Muscle layer of colon (tissue), 2 donors: Measurements from ENCODE around the gene TXK.

ENCODE experiments used
- H3K27ac ChIP-seq: one replicate; pipeline ENCODE4 v1.7.0; 2013; ENCODE audit warnings: low read depth, mild to moderate bottlenecking, low read length, moderate library complexity
- H3K27me3 ChIP-seq, 2 donors: one replicate each; pipeline ENCODE4 v1.7.0; 2013; ENCODE audit warnings: low read length in 2 of 2, mild to moderate bottlenecking in 2 of 2; ENCODE audit not compliant: insufficient read depth in 2 of 2, control insufficient read depth in 1 of 2
- H3K36me3 ChIP-seq: one replicate; pipeline ENCODE4 v1.7.0; 2013; ENCODE audit warnings: mild to moderate bottlenecking, low read length; ENCODE audit not compliant: insufficient read depth
- H3K4me1 ChIP-seq: one replicate; pipeline ENCODE4 v1.7.0; 2013; ENCODE audit warnings: mild to moderate bottlenecking, low read length; ENCODE audit not compliant: insufficient read depth
- H3K4me3 ChIP-seq, 2 donors: one replicate each; pipeline ENCODE4 v1.7.0; 2013; ENCODE audit warnings: low read length in 2 of 2, low read depth in 1 of 2, mild to moderate bottlenecking in 1 of 2, moderate library complexity in 1 of 2
- H3K9ac ChIP-seq: one replicate; pipeline ENCODE4 v1.7.0; 2013; ENCODE audit warnings: low read length
- H3K9me3 ChIP-seq: one replicate; pipeline ENCODE4 v1.7.0; 2013; ENCODE audit warnings: mild to moderate bottlenecking, low read length
- donor health status: abdominal sarcoma.
- donor health status: Adenocarcinoma of cecum.

Gene TXK

DNA sequence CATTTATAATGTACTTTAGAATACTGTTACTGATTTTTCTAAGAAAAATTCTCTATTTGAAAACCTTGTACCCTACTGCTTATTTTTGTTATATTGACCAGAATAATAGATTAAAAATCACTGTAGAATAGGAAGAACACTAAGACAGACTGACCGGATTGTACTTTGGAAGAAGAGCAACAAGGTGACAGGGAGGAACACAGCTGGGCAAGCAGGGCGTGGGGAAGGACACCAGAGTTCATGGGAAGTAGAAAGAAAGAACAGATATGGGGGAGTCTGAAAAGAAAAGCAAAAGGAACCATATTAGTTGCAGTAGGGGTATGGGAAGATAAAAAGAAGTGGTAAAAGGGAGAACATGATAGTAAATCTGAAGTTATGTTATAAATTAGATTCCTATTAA lies 38.6 kb downstream of the TXK start:
- no peaks in the 10 kb centered on the region for H3K27me3 ChIP-seq
- H3K9ac ChIP-seq: no peak overlapping the region
- H3K4me3 ChIP-seq: no peak overlapping the region
- H3K9me3 ChIP-seq: no peaks in the 10 kb centered on the region
- no peaks in the 10 kb centered on the region for H3K36me3 ChIP-seq
- H3K27ac ChIP-seq: no peak overlapping the region
- H3K4me1 ChIP-seq: no peaks in the 10 kb centered on the region

DNA sequence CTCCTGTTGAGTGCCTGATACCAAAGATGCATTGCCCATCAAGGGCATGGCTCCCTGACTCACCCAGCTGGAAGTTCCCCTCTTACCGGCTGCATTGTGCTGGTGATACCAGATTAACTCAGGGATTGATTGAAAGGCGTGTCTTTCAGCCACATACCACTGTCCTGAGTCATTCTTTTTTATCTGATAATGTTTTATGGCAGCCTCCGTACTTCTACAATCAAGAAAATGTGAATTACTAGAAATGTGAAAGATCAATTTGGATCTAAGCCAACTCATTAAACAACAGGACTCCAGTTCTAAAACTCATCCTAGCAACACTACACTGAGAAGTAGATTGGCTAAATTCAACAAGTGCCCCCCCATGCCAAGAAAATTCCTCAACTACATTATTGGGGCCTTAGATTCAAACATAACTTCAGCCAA lies 40.0 kb downstream of the TXK start:
- H3K9me3 ChIP-seq: no peaks in the 10 kb centered on the region
- H3K27ac ChIP-seq: no peak overlapping the region
- H3K27me3 ChIP-seq: no peaks in the 10 kb centered on the region
- no peaks in the 10 kb centered on the region for H3K36me3 ChIP-seq
- H3K9ac ChIP-seq: no peak overlapping the region
- no peak overlapping the region for H3K4me3 ChIP-seq
- no peaks in the 10 kb centered on the region for H3K4me1 ChIP-seq

DNA sequence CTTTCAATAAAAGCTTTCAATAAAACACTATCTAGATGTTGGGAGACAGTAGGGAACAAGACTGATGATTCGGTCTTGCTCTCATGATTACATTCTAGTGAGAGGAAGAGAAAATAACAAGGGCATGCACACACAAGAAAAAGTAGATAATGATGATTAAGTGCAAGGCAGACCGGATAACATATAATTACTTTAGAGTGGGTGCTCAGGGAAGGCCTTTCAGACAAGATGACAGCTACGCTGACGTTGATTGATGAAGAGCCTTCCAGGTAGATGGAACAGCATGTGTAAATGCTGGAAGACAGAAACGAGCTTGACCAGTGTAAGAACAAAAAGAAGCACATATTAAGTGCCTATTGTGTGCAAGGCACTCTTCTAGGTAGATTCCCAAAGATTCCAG lies 43.4 kb downstream of the TXK start:
- no peak overlapping the region for H3K27ac ChIP-seq
- no peaks in the 10 kb centered on the region for H3K27me3 ChIP-seq
- no peaks in the 10 kb centered on the region for H3K9me3 ChIP-seq
- no peak overlapping the region for H3K4me3 ChIP-seq
- no peaks in the 10 kb centered on the region for H3K4me1 ChIP-seq
- H3K9ac ChIP-seq: no peak overlapping the region
- no peaks in the 10 kb centered on the region for H3K36me3 ChIP-seq

DNA sequence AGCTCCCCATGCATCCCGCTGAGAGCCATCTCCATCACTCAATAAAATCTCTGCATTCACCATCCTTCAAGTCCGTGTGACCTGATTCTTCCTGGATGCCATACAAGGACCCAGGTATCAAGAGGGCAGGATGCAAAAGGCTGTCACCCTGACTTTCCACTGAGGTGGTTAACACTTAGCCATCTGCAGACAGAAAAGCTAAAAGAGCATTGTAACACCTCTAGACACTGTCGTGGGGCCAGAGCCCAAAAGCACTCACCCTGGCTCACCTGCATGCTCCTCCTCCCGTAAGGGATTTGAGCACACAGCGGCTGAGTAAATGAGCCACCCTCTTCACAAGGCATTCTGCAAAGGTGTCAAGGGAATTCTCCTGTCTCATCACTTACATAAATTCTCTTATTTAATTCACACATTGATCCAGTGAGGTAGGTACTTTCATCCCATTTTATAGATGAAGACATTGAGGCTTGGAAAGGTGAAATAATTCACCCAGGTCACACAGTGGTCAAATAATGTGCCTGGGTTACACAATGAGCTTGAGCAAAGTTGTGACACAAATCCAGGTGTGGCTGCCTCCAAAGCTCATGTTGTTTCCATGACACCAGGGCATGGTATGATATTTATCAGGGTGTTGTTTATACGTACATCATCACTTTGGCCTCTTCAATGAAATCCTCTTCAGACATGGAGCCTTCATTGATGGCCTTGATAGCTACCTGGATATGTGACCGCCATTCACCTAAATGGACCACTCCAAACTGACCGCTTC lies 48.0 kb downstream of the TXK start:
- no peaks in the 10 kb centered on the region for H3K36me3 ChIP-seq
- H3K27ac ChIP-seq: no peak overlapping the region
- no peak overlapping the region for H3K9ac ChIP-seq
- H3K4me3 ChIP-seq: no peak overlapping the region
- no peaks in the 10 kb centered on the region for H3K9me3 ChIP-seq
- H3K4me1 ChIP-seq: no peaks in the 10 kb centered on the region
- H3K27me3 ChIP-seq: no peaks in the 10 kb centered on the region

DNA sequence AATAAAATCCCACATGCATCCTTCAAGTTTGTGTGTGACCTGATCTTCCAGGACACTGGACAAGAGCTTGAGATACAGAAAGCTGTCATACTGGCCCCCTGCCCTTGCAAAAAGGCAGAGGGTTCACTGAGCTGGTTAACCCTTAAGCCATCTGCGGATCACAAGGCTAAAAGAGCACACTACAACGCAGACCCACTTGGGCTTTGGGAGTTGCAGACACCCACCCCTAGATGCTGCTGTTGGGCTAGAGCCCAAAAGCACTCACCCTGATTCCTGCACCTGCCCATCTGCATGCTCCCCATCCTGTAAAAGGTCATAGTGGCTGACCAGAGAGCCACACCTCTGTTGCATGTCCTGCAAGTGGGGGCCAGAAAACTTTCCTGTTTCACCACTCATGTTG lies 51.1 kb downstream of the TXK start:
- Histone ChIP-seq H3K9ac (no peak overlapping the region), H3K4me1 (no peaks in the 10 kb centered on the region), H3K27me3 (no peaks in the 10 kb centered on the region), H3K36me3 (no peaks in the 10 kb centered on the region), H3K9me3 (no peaks in the 10 kb centered on the region), H3K27ac (no peak overlapping the region), H3K4me3 (no peak overlapping the region)

DNA sequence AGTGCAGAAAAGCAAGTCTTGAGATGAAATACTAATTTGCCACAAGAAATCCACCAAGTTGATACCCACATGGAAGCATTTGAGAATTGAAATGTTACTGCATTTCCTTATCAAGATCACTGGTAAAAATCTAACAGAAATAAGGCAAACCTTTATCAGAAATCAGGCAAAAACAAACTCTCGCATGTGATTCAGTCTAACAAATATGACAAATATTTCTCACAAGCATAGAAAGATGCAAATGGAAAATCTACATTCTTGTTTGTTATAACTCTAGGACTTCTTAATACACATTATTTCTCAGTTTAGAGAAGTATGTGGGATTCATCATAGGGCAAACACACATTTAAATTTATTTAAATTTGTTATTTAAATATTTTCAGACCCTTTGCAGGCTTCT lies 52.9 kb downstream of the TXK start:
- H3K27ac ChIP-seq: no peak overlapping the region
- H3K4me1 ChIP-seq: no peaks in the 10 kb centered on the region
- H3K36me3 ChIP-seq: no peaks in the 10 kb centered on the region
- H3K27me3 ChIP-seq: no peaks in the 10 kb centered on the region
- no peak overlapping the region for H3K4me3 ChIP-seq
- no peaks in the 10 kb centered on the region for H3K9me3 ChIP-seq
- no peak overlapping the region for H3K9ac ChIP-seq

DNA sequence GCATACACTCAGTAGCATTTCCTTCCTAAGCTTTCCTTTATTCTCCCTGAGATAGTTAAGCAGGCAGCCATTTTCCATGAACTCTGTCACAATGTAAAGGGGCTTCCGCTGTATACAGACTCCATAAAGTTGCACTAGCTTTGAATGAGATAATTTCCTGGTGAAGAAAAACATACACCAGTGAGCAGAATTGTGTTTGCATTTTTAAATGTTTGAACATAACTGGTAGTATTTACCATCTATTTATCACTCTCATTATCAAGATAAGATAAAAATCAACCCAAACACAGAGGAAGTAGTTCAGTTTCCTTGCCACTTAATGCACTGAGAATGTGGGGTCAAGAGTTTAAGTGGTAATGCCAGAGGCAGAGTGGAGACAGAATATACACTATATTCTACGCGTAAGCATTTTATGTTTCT lies 54.1 kb downstream of the TXK start:
- Histone ChIP-seq H3K27me3 (no peaks in the 10 kb centered on the region), H3K36me3 (no peaks in the 10 kb centered on the region), H3K4me3 (no peak overlapping the region), H3K9me3 (no peaks in the 10 kb centered on the region), H3K9ac (no peak overlapping the region), H3K4me1 (no peaks in the 10 kb centered on the region), H3K27ac (no peak overlapping the region)

DNA sequence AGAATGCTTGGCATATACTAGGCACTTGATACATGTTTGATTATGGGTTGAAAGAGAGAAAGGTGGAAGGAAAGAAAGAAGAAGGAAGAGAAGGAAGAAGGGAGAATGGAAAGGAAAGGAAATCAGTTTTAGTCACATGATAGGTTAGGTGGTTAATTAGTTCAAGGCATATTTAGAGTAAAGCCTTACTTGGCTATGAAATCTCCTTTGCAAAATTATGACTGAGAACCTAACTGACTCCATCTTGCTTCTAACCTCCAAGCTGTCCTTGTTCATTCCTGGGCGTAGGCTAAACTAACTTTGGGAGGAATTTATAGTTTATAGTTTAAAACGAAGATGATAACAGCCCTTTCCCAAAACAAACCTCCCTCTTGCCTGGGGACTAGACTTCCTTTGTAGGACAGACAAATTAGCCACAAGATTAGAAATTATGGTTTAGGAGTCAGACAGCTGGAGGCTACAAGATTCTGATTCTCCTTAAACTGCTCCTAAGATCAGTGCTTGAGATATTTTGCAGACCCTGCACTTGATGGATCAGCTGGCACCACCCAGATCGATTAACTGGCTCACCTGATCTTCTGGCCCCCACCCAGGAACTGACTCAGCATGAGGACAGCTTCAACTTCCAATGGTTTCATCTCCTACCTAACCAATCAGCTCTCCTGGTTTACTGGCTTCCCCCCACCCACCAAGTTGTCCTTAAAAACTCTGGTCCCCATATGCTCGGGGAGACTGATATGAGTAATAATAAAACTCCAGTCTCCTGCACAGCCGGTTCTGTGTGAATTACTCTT lies 55.0 kb downstream of the TXK start:
- no peak overlapping the region for H3K4me3 ChIP-seq
- H3K36me3 ChIP-seq: no peaks in the 10 kb centered on the region
- no peaks in the 10 kb centered on the region for H3K9me3 ChIP-seq
- no peaks in the 10 kb centered on the region for H3K27me3 ChIP-seq
- H3K27ac ChIP-seq: no peak overlapping the region
- no peaks in the 10 kb centered on the region for H3K4me1 ChIP-seq
- no peak overlapping the region for H3K9ac ChIP-seq

DNA sequence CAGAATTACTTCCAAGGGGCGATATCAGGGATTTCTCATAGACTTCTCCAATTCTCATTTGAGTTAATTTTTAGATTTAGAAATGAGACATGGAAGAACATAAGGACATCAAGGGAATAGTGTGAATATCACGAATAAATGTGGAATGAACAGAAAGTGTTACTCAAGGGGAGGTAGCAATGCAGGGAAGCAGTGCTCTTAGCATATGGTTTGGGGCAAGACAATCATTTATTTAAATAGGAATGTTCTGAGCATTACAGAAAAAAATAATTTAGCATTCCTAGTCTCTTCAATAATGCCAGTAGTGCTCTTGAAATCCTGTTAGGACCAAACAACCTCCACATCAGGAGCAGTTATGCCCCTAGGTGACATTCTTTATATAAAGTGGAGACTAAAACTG lies 55.6 kb downstream of the TXK start:
- Histone ChIP-seq H3K4me1 (no peaks in the 10 kb centered on the region), H3K36me3 (no peaks in the 10 kb centered on the region), H3K9me3 (no peaks in the 10 kb centered on the region), H3K27ac (no peak overlapping the region), H3K4me3 (no peak overlapping the region), H3K27me3 (no peaks in the 10 kb centered on the region), H3K9ac (no peak overlapping the region)

DNA sequence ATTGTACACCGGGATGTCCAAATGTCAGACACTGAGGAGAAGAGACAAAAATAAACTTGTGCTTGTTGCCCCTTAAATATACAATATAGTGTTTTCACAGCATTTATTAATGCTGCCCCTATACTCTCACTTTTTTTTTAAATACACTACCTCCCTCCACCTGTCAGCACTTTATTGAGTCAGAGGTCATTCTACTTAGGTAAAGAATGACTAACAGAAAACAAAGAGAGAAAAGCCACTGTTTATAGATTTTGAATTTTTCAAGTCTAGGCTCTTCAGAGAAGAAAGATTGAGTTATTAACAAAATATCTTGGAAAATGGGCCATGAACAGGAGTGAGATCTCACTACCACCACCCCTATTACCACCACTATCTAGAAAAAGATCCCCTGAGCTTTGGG lies 59.4 kb downstream of the TXK start:
- no peaks in the 10 kb centered on the region for H3K9me3 ChIP-seq
- H3K9ac ChIP-seq: no peak overlapping the region
- H3K27me3 ChIP-seq: no peaks in the 10 kb centered on the region
- H3K36me3 ChIP-seq: no peaks in the 10 kb centered on the region
- no peak overlapping the region for H3K4me3 ChIP-seq
- H3K27ac ChIP-seq: no peak overlapping the region
- no peaks in the 10 kb centered on the region for H3K4me1 ChIP-seq

DNA sequence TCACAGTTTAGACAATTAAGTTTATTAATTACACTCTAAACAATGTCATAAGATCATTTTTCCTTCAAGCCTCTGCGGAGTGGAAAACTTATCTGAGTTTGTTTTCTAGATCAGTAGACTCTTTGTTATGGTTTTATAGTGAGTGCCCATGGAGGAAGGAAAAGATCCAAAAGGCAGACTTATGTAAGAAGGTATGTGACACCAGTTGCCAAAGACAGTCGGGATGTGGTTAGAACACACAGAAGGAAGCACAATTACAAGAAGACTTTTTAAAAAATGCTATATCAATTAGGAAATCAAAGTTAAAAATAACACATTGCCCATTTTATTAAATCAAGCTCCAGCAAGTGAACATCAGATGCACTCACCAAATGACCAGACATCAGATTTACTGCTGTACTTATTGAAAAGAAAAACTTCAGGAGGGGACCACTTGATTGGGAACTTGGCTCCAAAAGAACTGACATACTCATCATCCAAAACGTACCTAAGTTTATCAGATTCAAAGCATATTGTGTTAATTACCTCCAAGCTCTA lies 60.4 kb downstream of the TXK start:
- H3K9ac ChIP-seq: no peak overlapping the region
- H3K4me1 ChIP-seq: no peaks in the 10 kb centered on the region
- no peaks in the 10 kb centered on the region for H3K27me3 ChIP-seq
- H3K4me3 ChIP-seq: no peak overlapping the region
- no peaks in the 10 kb centered on the region for H3K9me3 ChIP-seq
- no peak overlapping the region for H3K27ac ChIP-seq
- H3K36me3 ChIP-seq: no peaks in the 10 kb centered on the region
